C4-2B (cell line): ENCODE data around the gene PPTC7.

Experiments
- H3K27ac ChIP-seq: fragments of 450-650 bp; 2 replicates; pipeline ENCODE4 v1.5.1; 2017
- ZFX ChIP-seq: fragments of 450-650 bp; IDR thresholded peaks from 2 replicates; pipeline ENCODE4 v1.6.1; 2017
- TF ChIP-seq, protein P1 (sequence below): fragments of 450-650 bp; conservative IDR thresholded peaks from 2 replicates; pipeline ENCODE4 v1.5.1; 2017; ENCODE audit warnings: mild to moderate bottlenecking

PPTC7 gene, protein sequence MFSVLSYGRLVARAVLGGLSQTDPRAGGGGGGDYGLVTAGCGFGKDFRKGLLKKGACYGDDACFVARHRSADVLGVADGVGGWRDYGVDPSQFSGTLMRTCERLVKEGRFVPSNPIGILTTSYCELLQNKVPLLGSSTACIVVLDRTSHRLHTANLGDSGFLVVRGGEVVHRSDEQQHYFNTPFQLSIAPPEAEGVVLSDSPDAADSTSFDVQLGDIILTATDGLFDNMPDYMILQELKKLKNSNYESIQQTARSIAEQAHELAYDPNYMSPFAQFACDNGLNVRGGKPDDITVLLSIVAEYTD

DNA sequence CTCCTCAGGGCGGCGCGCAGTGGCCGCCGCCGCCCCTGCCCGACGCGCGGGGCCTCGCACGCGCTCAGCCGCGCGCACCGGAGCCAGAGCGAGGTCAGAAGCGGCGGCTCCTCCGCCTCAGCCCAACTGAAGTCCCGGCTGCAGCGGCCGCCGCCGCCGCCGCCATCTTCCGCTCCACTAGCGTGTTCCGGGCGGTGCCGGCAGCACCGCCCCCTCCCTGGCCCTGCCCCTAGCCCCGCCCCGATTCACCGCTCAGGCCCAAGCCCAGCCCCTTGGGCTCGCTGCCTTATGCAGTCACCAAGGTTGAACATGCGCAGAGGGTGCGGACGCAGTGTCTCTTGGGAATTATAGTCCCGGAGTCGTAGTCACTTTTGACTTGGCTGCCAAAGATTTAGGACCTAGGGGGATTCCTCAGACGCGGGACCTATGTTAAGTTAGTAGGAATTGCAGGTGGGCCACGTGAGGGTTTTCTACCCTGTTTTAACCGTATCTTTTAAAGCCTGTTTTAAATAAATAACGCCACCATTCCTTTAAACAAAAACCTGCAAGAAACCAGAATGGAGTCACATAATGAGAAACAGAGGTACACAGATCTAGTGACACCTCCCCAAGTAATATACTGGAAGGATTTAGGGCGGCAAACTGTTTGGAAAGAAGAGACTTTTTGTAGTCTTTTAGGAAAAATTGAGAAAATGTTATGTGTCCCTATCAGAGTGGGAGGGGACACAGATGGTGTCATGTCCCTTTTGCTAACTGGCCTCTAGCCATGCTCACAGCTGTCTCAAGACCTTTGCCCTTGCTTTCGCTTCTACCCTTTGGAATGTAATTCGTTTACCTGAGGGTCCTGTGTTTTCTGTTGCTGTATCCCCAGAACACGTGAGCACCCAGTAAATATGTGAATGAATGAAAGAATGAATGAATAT, at the start of gene PPTC7:
TSS of gene PPTC7 (minus strand) at position 182 of the 923 bp plus-strand sequence. CDS start 287 bp downstream, outside the sequence.
- TF ChIP-seq, protein P1, sequence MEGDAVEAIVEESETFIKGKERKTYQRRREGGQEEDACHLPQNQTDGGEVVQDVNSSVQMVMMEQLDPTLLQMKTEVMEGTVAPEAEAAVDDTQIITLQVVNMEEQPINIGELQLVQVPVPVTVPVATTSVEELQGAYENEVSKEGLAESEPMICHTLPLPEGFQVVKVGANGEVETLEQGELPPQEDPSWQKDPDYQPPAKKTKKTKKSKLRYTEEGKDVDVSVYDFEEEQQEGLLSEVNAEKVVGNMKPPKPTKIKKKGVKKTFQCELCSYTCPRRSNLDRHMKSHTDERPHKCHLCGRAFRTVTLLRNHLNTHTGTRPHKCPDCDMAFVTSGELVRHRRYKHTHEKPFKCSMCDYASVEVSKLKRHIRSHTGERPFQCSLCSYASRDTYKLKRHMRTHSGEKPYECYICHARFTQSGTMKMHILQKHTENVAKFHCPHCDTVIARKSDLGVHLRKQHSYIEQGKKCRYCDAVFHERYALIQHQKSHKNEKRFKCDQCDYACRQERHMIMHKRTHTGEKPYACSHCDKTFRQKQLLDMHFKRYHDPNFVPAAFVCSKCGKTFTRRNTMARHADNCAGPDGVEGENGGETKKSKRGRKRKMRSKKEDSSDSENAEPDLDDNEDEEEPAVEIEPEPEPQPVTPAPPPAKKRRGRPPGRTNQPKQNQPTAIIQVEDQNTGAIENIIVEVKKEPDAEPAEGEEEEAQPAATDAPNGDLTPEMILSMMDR: no peak
- TF ChIP-seq ZFX: peak; percentile 44
- H3K27ac ChIP-seq: peak within 1 kb of the TSS; percentile 91

DNA sequence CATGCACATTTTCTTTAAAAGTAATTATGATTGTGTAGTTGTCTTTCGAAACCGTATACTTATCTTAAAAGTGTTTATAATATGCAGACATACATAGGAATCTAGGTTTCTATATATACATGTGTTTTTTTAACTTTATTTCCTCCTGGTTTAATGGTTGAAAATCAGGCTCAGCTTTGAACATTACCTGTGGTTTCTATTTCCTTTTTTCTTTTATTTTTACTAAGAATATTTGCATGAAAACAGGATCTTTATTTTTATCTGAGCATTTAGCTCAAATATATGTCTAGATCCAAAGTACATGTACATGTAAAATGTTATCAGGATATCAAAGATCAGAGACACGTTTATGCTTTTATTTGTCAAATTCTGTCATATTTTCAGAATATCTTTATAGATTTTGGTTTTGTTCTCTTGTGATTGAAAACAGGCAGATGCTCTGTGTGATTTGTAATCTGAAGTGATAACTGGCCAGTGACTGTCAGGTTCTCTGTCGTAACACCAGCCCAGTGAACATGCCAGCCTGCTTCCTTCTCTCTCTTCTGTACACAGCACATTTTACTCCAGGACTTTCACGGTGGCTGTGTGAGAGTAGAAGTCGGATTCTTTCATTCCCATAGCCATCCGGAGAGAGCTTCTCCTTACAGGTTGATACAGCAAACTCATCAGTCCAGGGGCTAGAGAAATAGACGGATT, 44.5 kb upstream of the PPTC7 start:
- no peak overlapping the region for H3K27ac ChIP-seq
- TF ChIP-seq ZFX: no peak
- TF ChIP-seq, protein P1: no peak

DNA sequence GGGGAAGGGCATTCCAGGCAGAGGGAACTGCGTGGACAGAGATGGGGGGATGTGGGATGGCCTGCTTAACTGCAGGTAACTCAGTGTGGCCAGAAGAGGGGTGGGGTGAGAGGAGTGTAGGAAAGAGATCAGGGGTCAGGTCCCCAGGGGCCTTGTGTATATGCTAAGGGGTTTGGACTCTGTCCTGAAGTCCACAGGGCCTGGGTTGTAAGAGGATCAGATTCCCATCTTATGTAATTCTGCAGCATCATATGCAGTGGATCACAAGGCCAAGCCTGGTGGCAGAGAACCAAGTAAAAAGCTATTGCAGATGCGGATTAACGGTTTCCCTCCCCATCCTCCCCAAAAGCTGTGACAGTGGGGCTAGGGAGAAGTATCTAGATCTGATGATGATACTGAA, 39.5 kb upstream of the PPTC7 start:
- no peak for TF ChIP-seq ZFX
- TF ChIP-seq, protein P1: no peak

DNA sequence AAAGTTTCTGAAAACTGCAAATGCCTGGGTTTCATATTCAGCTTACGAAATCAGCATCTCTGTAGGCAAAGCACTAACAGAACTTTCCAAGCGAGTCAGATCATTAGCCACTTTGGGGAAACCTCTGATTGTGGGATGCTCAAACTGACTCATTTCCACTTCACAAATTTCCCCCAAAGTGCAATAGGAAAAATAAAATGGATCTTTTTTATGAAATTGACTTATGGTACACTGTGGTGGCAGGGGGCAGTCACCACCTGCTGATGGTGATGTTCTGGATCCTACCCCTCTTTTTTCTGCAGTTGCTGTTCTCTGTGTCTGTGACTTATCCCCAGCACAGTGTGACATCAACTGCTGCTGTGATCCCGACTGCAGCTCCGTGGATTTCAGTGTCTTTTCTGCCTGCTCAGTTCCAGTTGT, 36.4 kb upstream of the PPTC7 start:
- no peak overlapping the region for H3K27ac ChIP-seq
- TF ChIP-seq, protein P1: no peak
- TF ChIP-seq ZFX: no peak

More for the DNA sequence above, 39.5 kb upstream of the PPTC7 start:
- H3K27ac ChIP-seq: no peak overlapping the region

DNA sequence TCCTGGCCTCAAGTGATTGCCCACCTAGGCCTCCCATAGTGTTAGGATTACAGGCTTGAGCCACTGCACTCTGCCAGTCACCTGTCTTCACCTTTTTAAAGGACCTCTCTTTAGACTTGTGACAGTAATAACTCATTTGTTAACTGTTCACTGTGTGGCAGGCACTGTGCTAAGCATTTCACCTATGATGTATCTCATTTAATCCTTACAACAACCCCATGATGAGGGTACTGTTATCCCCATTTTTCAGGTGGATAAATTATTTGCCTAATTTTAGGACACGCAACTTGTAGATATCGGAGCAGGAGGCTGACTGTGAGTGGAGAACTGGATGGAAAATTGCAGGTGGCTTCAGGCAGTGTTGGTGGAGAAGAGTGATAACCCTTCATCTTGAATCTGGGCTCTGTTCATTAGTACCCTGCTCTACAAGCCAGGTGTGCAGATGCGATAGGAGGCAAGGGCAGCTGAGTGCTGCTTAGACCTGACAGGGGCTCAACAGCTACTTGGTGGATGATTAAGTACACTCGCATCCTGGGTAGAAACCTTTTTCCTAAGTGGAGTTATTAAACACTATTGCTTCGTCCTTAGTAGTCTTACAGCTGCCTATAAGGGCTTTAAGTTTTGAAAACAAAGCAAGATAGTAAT, 33.5 kb upstream of the PPTC7 start:
- H3K27ac ChIP-seq: no peak overlapping the region
- TF ChIP-seq ZFX: no peak
- TF ChIP-seq, protein P1: no peak

DNA sequence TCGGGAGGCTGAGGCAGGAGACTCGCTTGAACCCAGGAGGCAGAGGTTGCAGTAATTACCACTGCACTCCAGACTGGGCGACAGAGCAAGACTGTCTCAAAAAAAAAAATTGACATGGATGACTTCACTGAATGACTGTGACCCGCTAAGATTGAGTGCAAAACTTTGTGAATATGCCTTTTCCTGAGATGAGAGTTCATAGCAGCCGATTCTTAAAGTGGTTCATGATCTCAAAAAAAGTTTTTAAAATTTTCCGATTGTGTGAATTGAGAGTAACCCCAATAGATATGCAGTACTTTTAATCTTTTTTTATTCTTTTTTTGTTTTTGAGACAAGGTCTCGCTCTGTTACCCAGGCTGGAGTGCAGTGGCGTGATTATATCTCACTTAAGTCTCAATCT, 32.1 kb upstream of the PPTC7 start:
- TF ChIP-seq ZFX: no peak
- TF ChIP-seq, protein P1: no peak
- no peak overlapping the region; the same call in 1 of the 2 replicates for H3K27ac ChIP-seq
